Measurements from ENCODE around the gene CSGALNACT2.

DNA sequence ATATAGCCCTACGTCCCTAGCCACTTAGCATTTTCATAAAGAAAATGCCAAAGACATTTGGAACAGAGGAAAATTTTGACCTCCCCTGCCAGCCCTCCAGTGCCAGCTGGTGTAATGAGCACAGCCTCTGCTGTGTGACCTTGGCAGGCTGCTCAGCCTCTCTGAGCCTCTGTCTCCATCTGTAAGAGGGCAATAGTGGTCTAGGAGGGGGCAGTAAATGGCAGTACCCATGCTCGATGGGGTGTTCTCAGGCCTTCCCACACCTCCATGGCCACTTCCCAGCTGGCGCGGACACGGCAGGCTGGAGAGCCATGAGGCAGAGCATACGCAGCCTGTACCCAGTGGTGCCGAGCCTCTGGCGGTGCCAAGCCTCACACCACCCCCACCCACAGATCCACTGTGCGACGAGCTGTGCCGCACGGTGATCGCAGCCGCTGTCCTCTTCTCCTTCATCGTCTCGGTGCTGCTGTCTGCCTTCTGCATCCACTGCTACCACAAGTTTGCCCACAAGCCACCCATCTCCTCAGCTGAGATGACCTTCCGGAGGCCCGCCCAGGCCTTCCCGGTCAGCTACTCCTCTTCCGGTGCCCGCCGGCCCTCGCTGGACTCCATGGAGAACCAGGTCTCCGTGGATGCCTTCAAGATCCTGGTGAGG lies 24.0 kb upstream of the CSGALNACT2 start:
- TF ChIP-seq CTCF (IDR thresholded peaks at IDR 0.05) (no peak), POLR2A (IDR thresholded peaks at IDR 0.05) (no peak)

All from testis (tissue), 2 donors.